Lung (tissue), 12 donors: Measurements from ENCODE around the gene CPAMD8. TPM values are rescaled to one million over a fixed set of nuclear protein-coding genes. Genes with fewer than 3 reads are reported as not detected.

Experiments used
- ATAC-seq: fragments of 200-7000 bp; cut with Tn5 transposase; one replicate; pipeline ENCODE4 v1.9.1; 2020; ENCODE audit warnings: moderate number of reproducible peaks; ENCODE audit not compliant: insufficient read depth, low FRiP score
- DNase-seq, 3 donors: peaks; one replicate each; pipeline ENCODE4 v3.0.0-alpha.2; 2013 to 2017
- H3K27ac ChIP-seq, 2 donors: one replicate each; pipeline ENCODE4 v1.5.1; 2013; ENCODE audit warnings: mild to moderate bottlenecking in 2 of 2, moderate library complexity in 2 of 2, control low read depth in 1 of 2, inconsistent platforms in 1 of 2, low read depth in 1 of 2, low read length in 1 of 2
- H3K27me3 ChIP-seq, 3 donors: one replicate each; pipeline ENCODE4 v1.5.1; 2013; ENCODE audit warnings: low read length in 2 of 3; ENCODE audit not compliant: control insufficient read depth in 3 of 3, insufficient read depth in 3 of 3
- H3K36me3 ChIP-seq, 4 donors: one replicate each; pipeline ENCODE4 v1.5.1; 2013; ENCODE audit warnings: low read length in 4 of 4, mild to moderate bottlenecking in 1 of 4, moderate library complexity in 1 of 4; ENCODE audit not compliant: control insufficient read depth in 4 of 4, insufficient read depth in 4 of 4
- H3K4me1 ChIP-seq, 5 donors: one replicate each; pipeline ENCODE4 v1.5.1; 2013; ENCODE audit warnings: low read length in 5 of 5, mild to moderate bottlenecking in 2 of 5, moderate library complexity in 1 of 5; ENCODE audit not compliant: control insufficient read depth in 5 of 5, insufficient read depth in 5 of 5
- H3K4me3 ChIP-seq: one replicate; pipeline ENCODE4 v1.5.1; 2013; ENCODE audit warnings: mild to moderate bottlenecking, control low read depth, moderate library complexity
- H3K9ac ChIP-seq, 2 donors: one replicate each; pipeline ENCODE4 v1.5.1; 2013; ENCODE audit warnings: low read length in 2 of 2, control low read depth in 1 of 2; ENCODE audit not compliant: insufficient read depth in 1 of 2
- H3K9me3 ChIP-seq, 4 donors: one replicate each; pipeline ENCODE4 v1.5.1; 2013; ENCODE audit warnings: low read length in 3 of 4, mild to moderate bottlenecking in 1 of 4, moderate library complexity in 1 of 4; ENCODE audit not compliant: control insufficient read depth in 4 of 4, insufficient read depth in 3 of 4
- CTCF ChIP-seq: IDR thresholded peaks from 2 replicates; pipeline ENCODE4 v1.5.1; 2012; ENCODE audit warnings: mild to moderate bottlenecking; ENCODE audit errors: control extremely low read depth, extremely low read depth
- WGBS, 2 donors: extraction: QIAGEN DNeasy Blood & Tissue Kit; methylation state at CpG; one replicate each; pipeline ENCODE4 v1.1.7; 2013; 5-methylcytosine and 5-hydroxymethylcytosine counted together
- polyA plus RNA-seq, 2 donors: library from polyadenylated mRNA; stranded (reverse); fragments of 200-250 nt; gene quantifications; one replicate each; pipeline ENCODE4 v1.2.1, GENCODE V29; 2013
- total RNA-seq, 2 donors: library from RNA; depleted of rRNA in 1 of 2; stranded (reverse); fragments of >200 nt in 1 of 2; gene quantifications; one replicate each; pipeline ENCODE4 v1.2.1, GENCODE V29; 2014 to 2021
- donor health status: control.
- donor health status: control.
- donor health status: Bipolar disorder and iron deficiency.
- donor health status: healthy.
- donor health status: DM: yes; HTN: yes; CAD: no.

Gene CPAMD8
- total and polyA plus RNA-seq, 4 donors = 9.6 to 143 (median 31.4) TPM

- H3K4me3 ChIP-seq = no peak overlapping the region
- H3K4me1 ChIP-seq = no peaks in the 10 kb centered on the region
- H3K27ac ChIP-seq = no peak overlapping the region
- peaks cover 4 to 25% (median 16%) of the 10 kb centered on the region in 4 donors for H3K9me3 ChIP-seq
- no peak for TF ChIP-seq CTCF
- WGBS, 2 donors = 91% methylated on average over 7 of the region's 7 CpGs
- DNase-seq (no peak), ATAC-seq (no peak)
- no peaks in the 10 kb centered on the region for H3K27me3 ChIP-seq
- H3K9ac ChIP-seq = no peak overlapping the region
- peaks cover 0 to 37% (median 9%) of the 10 kb centered on the region in 4 donors for H3K36me3 ChIP-seq
These were observed 115.6 kb downstream of the CPAMD8 start for GRCh38 chr19:16911046-16911445.

- 79 to 81% methylated on average over 12 of the region's 12 CpGs for WGBS, 2 donors
- Histone ChIP-seq H3K27me3 (no peaks in the 10 kb centered on the region), H3K27ac (no peak overlapping the region), H3K4me1 (no peaks in the 10 kb centered on the region), H3K9me3 (peaks cover 4 to 18% (median 12%) of the 10 kb centered on the region in 4 donors), H3K4me3 (no peak overlapping the region), H3K9ac (no peak overlapping the region), H3K36me3 (peaks cover 0 to 22% (median 8%) of the 10 kb centered on the region in 4 donors)
- DNase-seq = no peak
- ATAC-seq = no peak
- no peak for TF ChIP-seq CTCF
These were observed 117.9 kb downstream of the CPAMD8 start for GRCh38 chr19:16908759-16909158.

GRCh38 chr19:16904599-16904998 lies 122.0 kb downstream of the CPAMD8 start:
- H3K9ac ChIP-seq = no peak overlapping the region
- no peak overlapping the region for H3K4me3 ChIP-seq
- TF ChIP-seq CTCF = no peak
- H3K4me1 ChIP-seq = no peaks in the 10 kb centered on the region
- WGBS, 2 donors = 45 to 89% methylated on average over 5 of the region's 5 CpGs
- ATAC-seq = no peak
- no peak overlapping the region for H3K27ac ChIP-seq
- H3K9me3 ChIP-seq = peaks cover 0 to 3% (median 0%) of the 10 kb centered on the region in 4 donors
- peaks cover 0 to 6% (median 1%) of the 10 kb centered on the region in 4 donors for H3K36me3 ChIP-seq
- no peaks in the 10 kb centered on the region for H3K27me3 ChIP-seq
- DNase-seq = no peak

GRCh38 chr19:16903347-16903746 lies 123.3 kb downstream of the CPAMD8 start:
- peak in 1 of 3 donors; percentile 7 for DNase-seq
- Histone ChIP-seq H3K9me3 (peaks cover 0 to 3% (median 0%) of the 10 kb centered on the region in 4 donors), H3K27ac (no peak overlapping the region), H3K4me3 (no peak overlapping the region), H3K36me3 (peaks cover 0 to 6% (median 1%) of the 10 kb centered on the region in 4 donors), H3K27me3 (no peaks in the 10 kb centered on the region), H3K4me1 (no peaks in the 10 kb centered on the region), H3K9ac (no peak overlapping the region)
- 89 to 92% methylated on average over 7 of the region's 7 CpGs for WGBS, 2 donors
- no peak for ATAC-seq
- no peak for TF ChIP-seq CTCF
